Activated CD8-positive, alpha-beta memory T cell treated with anti-CD3 and anti-CD28 coated beads, Interleukin-2, amount 50 U/mL, for 1 hour (primary cell): ENCODE measurements around the gene PRR19.

Experiments
- DNase-seq: peaks from one replicate; pipeline ENCODE4 v3.0.0-alpha.2; 2020; ENCODE audit errors: extremely low read depth

The PRR19 gene

GRCh38 chr19:42295831-42296525 is 6.0 kb upstream of the PRR19 start:
- peak; percentile 59 for DNase-seq

GRCh38 chr19:42297039-42297438 is 4.9 kb upstream of the PRR19 start:
- no peak for DNase-seq

GRCh38 chr19:42303101-42303464 is 1.2 kb downstream of the PRR19 start:
- DNase-seq, result no peak

GRCh38 chr19:42303876-42304275 is 1.9 kb downstream of the PRR19 start:
- DNase-seq, result no peak

GRCh38 chr19:42306646-42307045 is 4.7 kb downstream of the PRR19 start:
- DNase-seq, result no peak

GRCh38 chr19:42309686-42310085 is 7.8 kb downstream of the PRR19 start:
- DNase-seq, result no peak

- DNase-seq, result no peak
Measured at GRCh38 chr19:42311657-42312056, 9.7 kb downstream of the PRR19 start.

GRCh38 chr19:42312370-42312769 is 10.4 kb downstream of the PRR19 start:
- DNase-seq, result no peak

- no peak for DNase-seq
Measured at GRCh38 chr19:42313096-42313839, 11.3 kb downstream of the PRR19 start, which contains the start of gene TMEM145. TMEM145 (plus strand) TSS chr19:42313309; CDS start chr19:42313377, 68 bp downstream.

GRCh38 chr19:42313840-42314755 is 12.2 kb downstream of the PRR19 start:
- DNase-seq, result no peak

GRCh38 chr19:42315024-42315423 is 13.1 kb downstream of the PRR19 start:
- no peak for DNase-seq

GRCh38 chr19:42316223-42317211 is 14.6 kb downstream of the PRR19 start:
- no peak for DNase-seq

GRCh38 chr19:42317535-42317934 is 15.6 kb downstream of the PRR19 start:
- no peak for DNase-seq

GRCh38 chr19:42322305-42322704 is 20.4 kb downstream of the PRR19 start:
- no peak for DNase-seq

- no peak for DNase-seq
Measured at GRCh38 chr19:42323473-42323851, 21.5 kb downstream of the PRR19 start.

GRCh38 chr19:42323852-42324654 is 22.1 kb downstream of the PRR19 start:
- no peak for DNase-seq

- DNase-seq, result no peak
Measured at GRCh38 chr19:42324655-42325307, 22.8 kb downstream of the PRR19 start.

- DNase-seq, result peak; percentile 95
Measured at GRCh38 chr19:42325308-42325895, 23.5 kb downstream of the PRR19 start, which contains the start of gene MEGF8. MEGF8 (plus strand) TSS chr19:42325635; CDS start chr19:42326244, 609 bp downstream.
